Fibroblast of skin of right biceps (primary cell): ENCODE data around the gene CPEB1.
"Not testable (repeated sequence)": the region's sequence is repeated elsewhere in the genome, so short reads cannot be mapped to it uniquely, and the experiment has no call there.

ENCODE experiments used
- DNase-seq: peaks from one replicate; pipeline ENCODE4 v3.0.0-alpha.2; 2013

The CPEB1 gene

GRCh38 chr15:82540055-82540983 is 106.8 kb downstream of the CPEB1 start, which contains the start of gene RPS17:
RPS17 (minus strand) TSS chr15:82540457; CDS start chr15:82540428, 29 bp downstream.
- peak; percentile 96 for DNase-seq

- DNase-seq, result no peak
These were observed 107.5 kb downstream of the CPEB1 start for GRCh38 chr15:82539691-82540054.

- DNase-seq, result no peak
These were observed 108.0 kb downstream of the CPEB1 start for GRCh38 chr15:82538961-82539690.

- DNase-seq, result no peak
These were observed 109.7 kb downstream of the CPEB1 start for GRCh38 chr15:82537351-82537908.

- DNase-seq, result no peak
These were observed 110.5 kb downstream of the CPEB1 start for GRCh38 chr15:82536409-82537350.

GRCh38 chr15:82535566-82536408 is 111.4 kb downstream of the CPEB1 start:
- no peak for DNase-seq

GRCh38 chr15:82535151-82535550 is 112.0 kb downstream of the CPEB1 start:
- not testable (repeated sequence) for DNase-seq

- DNase-seq, result not testable (repeated sequence)
These were observed 112.7 kb downstream of the CPEB1 start for GRCh38 chr15:82534457-82534861.

GRCh38 chr15:82533801-82534200 is 113.4 kb downstream of the CPEB1 start:
- no peak for DNase-seq

- DNase-seq, result no peak
These were observed 114.1 kb downstream of the CPEB1 start for GRCh38 chr15:82532991-82533481.

GRCh38 chr15:82532383-82532990 is 114.7 kb downstream of the CPEB1 start:
- DNase-seq, result no peak

- no peak for DNase-seq
These were observed 115.4 kb downstream of the CPEB1 start for GRCh38 chr15:82531496-82532382.

- DNase-seq, result peak; percentile 62
These were observed 116.4 kb downstream of the CPEB1 start for GRCh38 chr15:82530606-82531379.

GRCh38 chr15:82530006-82530405 is 117.2 kb downstream of the CPEB1 start:
- no peak for DNase-seq

- not testable (repeated sequence) for DNase-seq
These were observed 133.6 kb downstream of the CPEB1 start for GRCh38 chr15:82513587-82513986.

GRCh38 chr15:82507693-82508092 is 139.5 kb downstream of the CPEB1 start:
- peak; percentile 13 for DNase-seq

- DNase-seq, result not testable (repeated sequence)
These were observed 140.1 kb downstream of the CPEB1 start for GRCh38 chr15:82507087-82507486.

- DNase-seq, result not testable (repeated sequence)
These were observed 141.3 kb downstream of the CPEB1 start for GRCh38 chr15:82505842-82506241.

GRCh38 chr15:82504074-82504473 is 143.1 kb downstream of the CPEB1 start:
- not testable (repeated sequence) for DNase-seq
